ENCODE data around the gene CLUH. TPM values are rescaled to one million over a fixed set of nuclear protein-coding genes. Genes with fewer than 3 reads are reported as not detected.

Gene CLUH, protein sequence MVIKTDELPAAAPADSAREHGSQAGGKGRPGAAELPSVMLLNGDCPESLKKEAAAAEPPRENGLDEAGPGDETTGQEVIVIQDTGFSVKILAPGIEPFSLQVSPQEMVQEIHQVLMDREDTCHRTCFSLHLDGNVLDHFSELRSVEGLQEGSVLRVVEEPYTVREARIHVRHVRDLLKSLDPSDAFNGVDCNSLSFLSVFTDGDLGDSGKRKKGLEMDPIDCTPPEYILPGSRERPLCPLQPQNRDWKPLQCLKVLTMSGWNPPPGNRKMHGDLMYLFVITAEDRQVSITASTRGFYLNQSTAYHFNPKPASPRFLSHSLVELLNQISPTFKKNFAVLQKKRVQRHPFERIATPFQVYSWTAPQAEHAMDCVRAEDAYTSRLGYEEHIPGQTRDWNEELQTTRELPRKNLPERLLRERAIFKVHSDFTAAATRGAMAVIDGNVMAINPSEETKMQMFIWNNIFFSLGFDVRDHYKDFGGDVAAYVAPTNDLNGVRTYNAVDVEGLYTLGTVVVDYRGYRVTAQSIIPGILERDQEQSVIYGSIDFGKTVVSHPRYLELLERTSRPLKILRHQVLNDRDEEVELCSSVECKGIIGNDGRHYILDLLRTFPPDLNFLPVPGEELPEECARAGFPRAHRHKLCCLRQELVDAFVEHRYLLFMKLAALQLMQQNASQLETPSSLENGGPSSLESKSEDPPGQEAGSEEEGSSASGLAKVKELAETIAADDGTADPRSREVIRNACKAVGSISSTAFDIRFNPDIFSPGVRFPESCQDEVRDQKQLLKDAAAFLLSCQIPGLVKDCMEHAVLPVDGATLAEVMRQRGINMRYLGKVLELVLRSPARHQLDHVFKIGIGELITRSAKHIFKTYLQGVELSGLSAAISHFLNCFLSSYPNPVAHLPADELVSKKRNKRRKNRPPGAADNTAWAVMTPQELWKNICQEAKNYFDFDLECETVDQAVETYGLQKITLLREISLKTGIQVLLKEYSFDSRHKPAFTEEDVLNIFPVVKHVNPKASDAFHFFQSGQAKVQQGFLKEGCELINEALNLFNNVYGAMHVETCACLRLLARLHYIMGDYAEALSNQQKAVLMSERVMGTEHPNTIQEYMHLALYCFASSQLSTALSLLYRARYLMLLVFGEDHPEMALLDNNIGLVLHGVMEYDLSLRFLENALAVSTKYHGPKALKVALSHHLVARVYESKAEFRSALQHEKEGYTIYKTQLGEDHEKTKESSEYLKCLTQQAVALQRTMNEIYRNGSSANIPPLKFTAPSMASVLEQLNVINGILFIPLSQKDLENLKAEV (N-terminal part only)
- total RNA-seq: 100 to 1,000 TPM in 1 of 2 donors, 10 to 100 TPM in 1; 68.5 to 137 TPM

GRCh38 chr17:2711608-2712299 is at the start of gene CLUH:
CLUH (minus strand) TSS chr17:2711764; CDS start chr17:2711661, 103 bp downstream.
- intact Hi-C loops (cut with DNase I): loop anchor here (5.0 kb wide), 1 partner anchor 119 kb away; the partner anchor contains the start of gene PAFAH1B1
- peak; percentile 92 for DNase-seq (ENCODE audit: low spot score)
- H3K27ac ChIP-seq: peak within 1 kb of the TSS; percentile 68 to 77
- TF ChIP-seq CTCF (IDR thresholded peaks at IDR 0.05) (peak in 1 of 4 experiments; percentile 24), POLR2AphosphoS5 (IDR thresholded peaks at IDR 0.05) (peak; percentile 99), POLR2A (IDR thresholded peaks at IDR 0.05) (peak; percentile 73)
- under 1% methylated on average over 56 of the region's 76 CpGs for WGBS
- peak within 1 kb of the TSS; percentile 71 to 83 for H3K4me3 ChIP-seq
- no peaks in the 10 kb centered on the region for H3K36me3 ChIP-seq
- H3K9me3 ChIP-seq: no peaks in the 10 kb centered on the region
- no peaks in the 10 kb centered on the region for H3K27me3 ChIP-seq (replicated peaks; ENCODE audit: insufficient read depth)
- peaks cover 24% of the 10 kb centered on the region for H3K4me1 ChIP-seq (replicated peaks)

GRCh38 chr17:2758870-2759269 is 47.3 kb upstream of the CLUH start:
- Histone ChIP-seq H3K27me3 (replicated peaks; ENCODE audit: insufficient read depth) (no peaks in the 10 kb centered on the region), H3K4me3 (no peak overlapping the region), H3K36me3 (no peaks in the 10 kb centered on the region), H3K4me1 (replicated peaks) (no peaks in the 10 kb centered on the region), H3K27ac (no peak overlapping the region), H3K9me3 (no peaks in the 10 kb centered on the region)
- WGBS: 76% methylated on average over 4 of the region's 4 CpGs
- TF ChIP-seq POLR2AphosphoS5 (IDR thresholded peaks at IDR 0.05) (no peak), CTCF (IDR thresholded peaks at IDR 0.05) (no peak), POLR2A (IDR thresholded peaks at IDR 0.05) (no peak)
- DNase-seq (ENCODE audit: low spot score): no peak
- intact Hi-C loops (cut with DNase I): no loop called here

DNA sequence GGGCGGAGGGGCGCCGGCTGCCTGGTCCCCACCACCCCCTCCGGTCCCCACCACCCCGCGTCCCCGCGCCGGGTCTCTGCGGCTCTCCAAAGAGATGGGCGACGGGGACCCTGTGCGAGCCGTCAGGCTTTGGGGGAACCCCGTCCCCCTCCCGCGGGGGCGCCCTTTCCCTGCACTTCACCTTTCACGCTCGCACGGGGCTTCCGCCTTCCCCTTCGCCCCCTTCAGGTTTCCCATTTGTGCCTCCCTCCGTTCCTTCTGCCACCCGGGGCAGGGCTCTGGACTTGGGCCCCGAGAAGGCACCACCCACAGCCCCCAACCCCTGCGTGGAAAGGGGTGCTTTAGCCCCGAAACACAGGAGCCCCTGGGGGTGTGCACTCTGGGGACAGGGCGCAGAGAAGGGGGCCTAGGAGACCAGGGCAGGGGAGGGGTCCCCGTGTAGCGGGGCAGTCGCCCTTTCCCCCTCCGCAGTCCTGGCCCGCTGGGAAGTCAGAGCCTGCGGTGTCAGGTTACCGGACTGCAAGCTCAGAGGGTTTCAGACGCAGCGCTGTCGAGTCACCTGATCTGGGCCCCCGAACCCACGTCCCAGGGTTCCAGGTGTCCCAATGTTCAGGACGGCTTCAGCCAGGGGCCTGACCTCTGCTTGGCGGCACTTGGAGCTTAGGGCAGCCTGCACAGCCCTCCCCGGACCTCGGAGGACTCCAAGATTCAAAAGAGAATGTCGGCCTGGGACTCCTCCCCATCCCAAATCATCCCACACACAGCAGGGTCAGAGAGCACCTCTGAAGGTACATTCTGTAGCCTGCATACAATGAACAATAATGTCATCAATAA is 44.5 kb upstream of the CLUH start:
- intact Hi-C loops (cut with DNase I): no loop called here
- no peaks in the 10 kb centered on the region for H3K36me3 ChIP-seq
- no peaks in the 10 kb centered on the region for H3K4me1 ChIP-seq (replicated peaks)
- DNase-seq (ENCODE audit: low spot score): no peak
- peak overlapping the region; percentile 20 to 32 for H3K4me3 ChIP-seq
- H3K9me3 ChIP-seq: no peaks in the 10 kb centered on the region
- H3K27ac ChIP-seq: no peak overlapping the region
- no peaks in the 10 kb centered on the region for H3K27me3 ChIP-seq (replicated peaks; ENCODE audit: insufficient read depth)
- WGBS: 1% methylated on average over 27 of the region's 46 CpGs
- TF ChIP-seq POLR2AphosphoS5 (IDR thresholded peaks at IDR 0.05) (no peak), POLR2A (IDR thresholded peaks at IDR 0.05) (no peak), CTCF (IDR thresholded peaks at IDR 0.05) (no peak)

- intact Hi-C loops (cut with DNase I): no loop called here
- Histone ChIP-seq H3K27ac (no peak overlapping the region), H3K27me3 (replicated peaks; ENCODE audit: insufficient read depth) (peaks cover 14% of the 10 kb centered on the region), H3K4me1 (replicated peaks) (no peaks in the 10 kb centered on the region), H3K9me3 (no peaks in the 10 kb centered on the region), H3K4me3 (no peak overlapping the region), H3K36me3 (no peaks in the 10 kb centered on the region)
- WGBS: 64% methylated on average over 2 of the region's 2 CpGs
- DNase-seq (ENCODE audit: low spot score): no peak
- no peak for TF ChIP-seq POLR2AphosphoS5 (IDR thresholded peaks at IDR 0.05)
- no peak for TF ChIP-seq POLR2A (IDR thresholded peaks at IDR 0.05)
- no peak for TF ChIP-seq CTCF (IDR thresholded peaks at IDR 0.05)
These were observed 39.9 kb upstream of the CLUH start for GRCh38 chr17:2751491-2751890.

Measured in prostate gland (tissue), 2 donors.